ACHN (cell line): Measurements from ENCODE around the gene NECAB3.

Experiments
- DNase-seq: peaks from one replicate; pipeline ENCODE4 v3.0.0-alpha.2; 2015
- in situ Hi-C: cut with HindIII; loops from 2 replicates; pipeline ENCODE4 v1.10.0; 2017; ENCODE audit warnings: low sequenced_read_pairs, low pct_ligation_motif_present, low pct_unique_long_range_greater_than_20kb

The NECAB3 gene

DNA sequence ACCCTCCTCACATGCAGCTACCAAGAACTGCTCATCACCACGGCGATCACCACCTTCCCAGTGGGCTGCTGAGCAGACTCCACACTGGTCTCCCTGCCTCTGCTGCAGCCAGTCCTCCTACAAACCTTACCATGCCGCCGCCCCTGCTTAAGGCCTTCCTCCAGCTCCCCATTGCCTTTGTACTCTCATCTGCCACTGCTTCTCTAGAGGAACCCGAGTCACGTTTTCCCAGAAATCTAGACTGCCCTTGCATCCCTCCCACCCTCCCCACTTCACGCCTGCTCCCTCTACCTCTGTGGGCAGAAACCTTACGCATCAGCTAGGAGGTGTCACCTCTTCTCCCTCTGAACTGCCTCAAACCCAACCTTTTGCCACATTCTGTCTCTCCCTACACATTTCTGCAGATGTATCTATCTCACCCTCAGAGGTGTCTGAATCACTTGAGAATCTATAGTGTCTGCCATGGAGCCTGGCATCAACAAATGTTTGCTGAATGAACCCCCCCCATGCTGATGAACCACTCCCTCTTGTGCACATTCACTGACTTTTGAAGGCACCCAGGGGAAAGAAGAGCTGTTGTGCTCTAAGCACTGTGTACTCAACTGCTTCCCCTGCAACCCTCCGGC is 7.6 kb upstream of the NECAB3 start:
- DNase-seq = no peak
- in situ Hi-C loops = no loop called here

DNA sequence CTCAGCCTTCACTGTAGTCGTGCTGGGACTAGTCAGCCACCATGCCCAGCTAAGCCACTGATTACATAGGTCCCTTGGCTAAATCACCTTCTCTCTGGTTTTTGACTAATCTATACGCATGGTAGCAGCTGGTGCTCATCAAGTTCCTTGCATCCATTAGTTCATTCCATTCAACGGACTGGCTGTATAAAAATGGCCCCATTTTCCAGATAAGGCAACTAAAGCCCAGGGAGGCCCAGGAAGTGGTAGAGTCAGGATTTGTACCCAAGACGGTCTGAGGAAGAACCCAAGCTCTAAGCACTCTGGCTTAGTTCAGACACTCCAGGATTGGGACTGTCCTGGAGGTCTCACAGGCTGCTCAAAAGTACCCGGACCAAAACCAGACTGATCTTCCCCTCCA is 7.1 kb upstream of the NECAB3 start:
- no peak for DNase-seq
- in situ Hi-C loops = no loop called here

DNA sequence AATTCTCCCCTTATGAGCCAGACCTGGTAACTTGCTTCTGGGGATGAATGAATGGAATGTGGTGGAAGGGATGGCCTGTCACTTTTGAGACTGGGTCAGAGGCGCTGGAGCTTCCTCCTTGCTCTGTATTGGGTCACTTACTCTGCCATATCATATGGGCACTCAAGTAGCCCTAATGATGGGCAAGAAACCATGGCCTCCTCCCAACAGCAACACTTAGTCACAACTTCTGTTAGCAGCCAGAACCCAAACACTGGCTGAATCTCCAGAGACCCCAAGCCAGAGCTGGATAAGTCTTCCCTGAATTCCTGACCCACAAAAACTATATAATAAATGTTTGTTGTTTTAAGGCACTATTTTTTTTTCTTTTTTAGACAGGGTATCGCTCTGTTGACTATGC is 6.5 kb upstream of the NECAB3 start:
- in situ Hi-C loops = no loop called here
- no peak for DNase-seq

DNA sequence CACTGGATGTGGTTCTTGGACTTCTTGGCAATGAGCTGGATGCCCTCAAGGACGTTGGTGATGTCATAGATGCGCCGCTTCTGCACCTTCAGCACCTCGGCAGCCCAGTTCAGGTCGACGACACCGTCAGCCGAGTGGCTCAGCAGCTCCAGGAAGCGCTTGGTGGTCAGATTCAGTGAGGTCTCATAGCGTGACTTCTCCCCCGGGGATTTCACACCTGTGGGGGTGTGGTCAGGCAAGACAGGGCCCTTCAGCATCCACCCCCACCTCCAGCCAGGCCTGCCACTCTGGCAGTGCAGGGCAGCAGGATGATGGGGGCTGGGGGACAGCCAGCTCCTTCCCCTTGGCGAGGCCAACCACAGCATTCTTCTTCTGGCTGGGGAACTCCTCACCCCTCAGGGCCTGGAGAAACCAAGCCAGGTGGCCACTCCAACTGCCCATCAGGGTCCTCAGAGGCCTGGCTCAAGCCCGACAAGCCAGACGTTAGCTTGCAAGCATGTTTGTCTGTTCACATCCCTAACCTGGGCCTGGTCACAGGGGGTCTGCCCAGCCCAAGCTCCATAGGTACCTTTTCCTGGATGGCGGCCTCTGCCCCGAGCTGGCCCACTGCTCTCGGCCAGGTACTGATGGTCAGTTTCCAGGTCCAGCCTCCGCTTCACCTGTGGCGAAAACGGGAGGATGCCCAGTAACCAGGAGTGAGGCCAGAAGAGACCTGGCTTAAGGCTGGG is 5.7 kb upstream of the NECAB3 start:
- DNase-seq = no peak

DNA sequence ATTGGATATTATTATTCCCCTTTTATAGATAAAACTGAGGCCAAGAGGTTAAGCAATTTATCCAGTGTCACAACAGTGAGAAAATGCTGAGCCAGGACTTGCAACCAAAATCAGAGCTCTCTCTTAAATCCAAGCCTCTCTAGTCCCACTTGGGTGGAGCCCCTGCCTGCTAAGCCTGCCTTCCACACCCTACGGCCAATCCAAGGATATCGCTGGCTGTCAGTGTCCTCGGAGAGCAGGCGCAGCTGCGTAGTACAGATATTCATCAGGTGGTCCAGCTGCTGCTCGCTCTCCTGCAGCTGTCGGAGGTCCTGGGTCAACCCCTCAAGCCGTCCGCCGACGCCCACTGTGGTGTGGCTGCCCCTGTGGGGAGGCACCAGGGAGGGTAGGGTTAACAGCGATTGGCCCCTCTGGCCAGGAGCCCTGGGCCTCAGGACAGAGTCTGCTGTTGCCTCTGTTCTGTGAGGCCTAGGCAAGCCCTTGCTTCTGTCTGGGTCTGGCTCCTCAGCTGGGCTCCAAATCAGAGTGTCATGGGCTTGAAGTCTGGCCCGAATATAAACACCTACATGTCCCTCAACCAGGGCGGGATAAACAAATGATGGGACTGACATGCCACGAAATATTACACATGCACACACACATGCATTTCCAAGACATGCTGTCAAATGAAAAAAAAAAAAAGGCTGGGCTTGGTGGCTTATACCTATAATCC is 3.9 kb upstream of the NECAB3 start:
- no peak for DNase-seq
- in situ Hi-C loops = no loop called here

More for the DNA sequence above, 5.7 kb upstream of the NECAB3 start:
- in situ Hi-C loops = no loop called here

DNA sequence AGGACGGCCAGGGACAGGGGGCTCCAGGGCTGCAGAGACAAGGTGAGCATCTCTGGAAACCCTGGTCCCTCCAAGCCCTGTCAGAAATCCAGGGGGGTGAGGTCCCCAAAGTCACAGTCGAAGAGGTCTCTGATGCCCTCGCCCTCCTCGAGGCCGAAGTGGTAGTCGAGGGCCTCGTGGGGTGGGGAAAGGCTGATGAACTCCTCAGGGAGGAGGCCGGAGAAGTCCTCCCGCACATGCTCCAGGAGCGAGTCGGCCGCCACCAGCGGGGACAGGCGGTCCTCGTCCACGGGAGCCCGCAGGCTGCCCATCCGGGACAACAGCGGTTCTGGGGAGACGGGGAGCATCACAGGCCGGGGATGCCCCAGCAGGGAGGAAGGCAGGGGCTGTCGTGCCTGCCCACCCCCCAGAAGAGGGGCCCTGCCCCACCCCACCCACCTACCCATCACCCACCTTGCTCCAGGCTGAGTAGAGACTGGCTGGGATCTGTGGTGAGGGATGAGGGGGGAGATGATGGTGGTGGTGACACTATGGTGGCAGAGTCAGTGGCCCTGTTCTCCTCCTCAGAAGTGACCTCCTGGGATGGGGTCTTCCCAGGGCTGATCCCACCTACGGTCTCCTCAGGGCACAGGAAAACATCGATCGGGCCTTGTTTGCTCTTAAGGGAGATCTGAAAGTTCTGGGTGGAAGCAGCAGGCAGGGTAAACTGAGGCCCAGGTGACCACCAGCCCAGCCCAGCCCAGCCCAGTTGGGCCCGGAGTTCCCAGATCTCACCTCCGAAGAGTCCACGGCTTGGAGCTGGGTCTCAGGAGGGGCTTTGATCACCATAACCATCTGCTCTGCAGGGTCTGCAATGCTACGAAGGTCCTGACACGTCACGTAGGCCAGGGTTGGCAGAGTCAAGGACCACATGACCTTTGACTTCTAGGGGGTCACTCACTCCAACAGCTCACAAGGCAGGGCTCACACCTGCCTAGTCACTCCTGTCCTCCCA is 2.7 kb upstream of the NECAB3 start:
- in situ Hi-C loops = no loop called here
- no peak for DNase-seq

DNA sequence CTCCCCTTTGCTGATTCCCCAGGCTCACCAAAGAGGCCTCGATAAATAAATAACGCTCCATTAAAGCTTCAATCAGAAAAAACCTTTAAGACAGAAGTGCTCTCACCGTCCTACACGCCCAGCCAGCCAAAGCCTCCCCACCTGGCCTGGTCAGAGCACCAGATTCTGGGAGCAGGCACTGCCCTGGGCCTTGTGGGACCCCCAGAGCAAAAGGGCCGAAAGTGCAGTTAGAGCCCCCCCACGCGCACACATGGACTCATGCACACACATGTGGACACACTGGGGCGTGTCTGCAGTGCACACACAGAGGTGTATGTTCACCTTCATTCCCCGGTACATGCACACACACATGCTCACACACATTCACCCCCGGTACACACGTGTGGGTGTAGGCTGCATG is 1.9 kb upstream of the NECAB3 start:
- in situ Hi-C loops = no loop called here

DNA sequence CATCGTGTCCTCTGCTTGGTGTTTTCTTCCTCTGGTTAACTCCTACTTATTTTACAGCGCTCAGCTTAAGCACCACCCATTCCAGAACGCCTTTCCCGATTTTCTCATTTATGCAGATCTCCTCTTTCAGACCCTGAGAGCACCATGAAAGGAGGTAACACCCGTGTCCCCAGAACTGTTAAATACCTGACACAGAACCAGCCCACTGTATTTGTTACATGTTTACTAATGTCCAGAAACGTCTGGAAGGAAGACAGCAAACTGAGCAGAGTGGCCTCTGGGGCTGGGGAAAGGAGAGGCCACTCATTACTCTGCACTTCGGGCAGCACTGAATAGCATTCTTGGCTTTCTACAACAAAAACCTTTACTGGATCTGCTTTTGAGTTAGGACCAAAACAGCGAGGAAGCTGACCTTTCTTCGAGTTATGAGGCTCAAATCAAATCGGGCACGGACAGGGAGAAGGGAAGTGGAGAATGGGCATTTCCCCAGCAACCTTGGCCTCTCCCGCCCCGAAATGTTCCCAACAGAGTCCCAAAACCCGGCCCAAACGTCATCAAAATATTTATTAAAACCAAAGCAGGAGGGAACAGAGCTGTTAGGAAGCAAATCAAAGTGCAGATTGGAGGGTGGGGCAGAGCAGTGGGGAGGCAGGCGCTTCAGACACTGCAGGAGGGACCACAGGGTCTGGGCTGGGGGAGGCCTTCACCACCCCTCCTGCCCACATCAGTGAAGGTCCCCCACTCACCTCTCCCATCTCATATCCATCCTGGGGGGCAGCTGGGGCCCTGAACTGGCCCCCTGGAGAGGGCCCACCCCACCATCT is 1.1 kb upstream of the NECAB3 start:
- no peak for DNase-seq
- in situ Hi-C loops = no loop called here

More for the DNA sequence above, 1.9 kb upstream of the NECAB3 start:
- DNase-seq = no peak

DNA sequence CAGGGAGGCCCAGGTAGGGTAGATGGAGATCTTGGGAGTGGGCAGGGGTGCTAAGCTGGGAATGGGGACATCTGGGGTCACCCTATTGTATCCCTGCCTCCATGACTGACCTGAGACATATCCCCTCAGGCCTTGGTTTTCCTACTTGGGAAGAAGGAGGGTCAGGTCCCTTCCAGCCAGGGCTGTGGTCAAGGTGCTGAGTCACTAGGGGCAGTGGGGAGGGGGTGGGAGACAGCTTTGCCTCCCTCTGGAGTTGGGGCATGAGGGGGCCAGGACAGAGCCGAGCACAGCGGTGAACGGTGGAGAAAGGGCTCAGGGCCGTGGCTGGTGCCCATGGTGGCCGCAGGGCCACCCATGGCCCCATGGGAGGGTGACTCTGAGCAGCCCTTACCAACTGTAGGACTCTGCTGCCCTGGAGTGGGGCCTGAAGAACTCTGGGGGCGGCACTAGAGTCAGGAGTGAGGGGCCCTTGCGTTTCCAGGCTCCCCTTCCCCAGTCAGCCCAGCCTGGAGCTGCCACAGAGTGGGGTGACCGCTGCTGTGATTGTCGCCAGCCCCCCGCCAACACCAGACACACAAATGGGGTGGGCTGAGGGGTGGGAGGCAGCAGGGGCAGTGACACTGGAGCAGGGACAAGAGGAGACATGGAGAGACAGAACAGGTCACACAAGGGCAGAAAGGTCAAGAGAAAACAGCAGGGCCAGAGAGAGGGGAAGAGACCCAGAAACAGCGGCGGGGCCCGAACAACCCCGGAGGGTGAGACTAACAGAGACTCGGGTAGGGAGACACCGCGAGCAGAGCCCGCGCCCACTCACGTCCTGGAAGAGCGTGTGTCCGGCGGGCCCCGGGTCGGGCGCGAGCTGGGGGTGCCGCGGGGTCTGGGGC is 576 bp downstream of the NECAB3 start:
- no peak for DNase-seq
- in situ Hi-C loops = no loop called here

DNA sequence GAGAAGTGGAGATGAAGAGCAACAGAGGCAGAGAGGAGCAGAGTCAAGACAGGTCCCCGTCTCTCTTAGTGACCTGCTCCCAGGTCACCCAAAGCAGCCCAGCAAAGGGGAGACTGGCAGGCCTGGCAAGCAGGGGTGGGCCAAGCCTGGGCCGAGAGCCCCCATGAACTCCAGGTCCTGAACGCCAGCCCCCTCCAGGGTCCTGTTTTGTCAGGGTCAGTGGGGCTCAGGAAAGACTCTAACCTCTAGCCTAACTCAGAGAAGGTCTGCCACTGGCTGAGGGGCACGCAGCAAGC is 1.2 kb downstream of the NECAB3 start:
- in situ Hi-C loops = no loop called here
- no peak for DNase-seq

DNA sequence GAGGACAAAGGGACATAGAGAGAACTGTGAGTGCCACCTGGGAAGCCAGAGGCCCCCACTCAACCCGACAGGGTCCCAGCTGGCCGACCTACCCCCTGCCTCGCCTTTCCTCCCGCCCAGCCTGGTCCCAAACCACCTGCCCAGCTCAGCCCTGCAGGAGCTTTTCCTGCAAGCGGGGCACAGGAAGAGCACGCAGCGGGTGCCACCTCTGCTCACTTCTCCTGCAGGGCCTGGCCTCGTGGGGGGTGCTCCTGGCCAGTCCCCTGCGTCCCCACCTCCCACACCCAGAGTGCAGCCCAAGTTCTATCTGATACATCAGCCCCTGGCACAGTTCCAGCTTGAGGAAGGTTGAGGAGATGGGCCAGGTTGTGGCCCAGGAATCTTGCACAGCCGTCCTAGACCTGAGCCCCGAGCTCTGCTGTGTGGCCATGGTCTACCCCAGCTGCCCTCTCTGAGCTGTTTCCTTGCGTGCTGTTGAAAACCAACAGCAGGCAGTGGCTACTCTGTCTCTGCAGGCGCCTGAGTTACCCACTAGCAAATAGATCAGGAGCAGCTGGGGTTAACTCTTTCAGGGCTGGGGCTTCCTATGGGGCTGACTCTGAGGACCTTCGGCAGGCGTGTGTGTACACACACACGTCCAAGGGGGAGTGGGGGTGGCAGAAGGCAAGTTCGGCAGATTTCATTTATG is 1.7 kb downstream of the NECAB3 start:
- DNase-seq = no peak

DNA sequence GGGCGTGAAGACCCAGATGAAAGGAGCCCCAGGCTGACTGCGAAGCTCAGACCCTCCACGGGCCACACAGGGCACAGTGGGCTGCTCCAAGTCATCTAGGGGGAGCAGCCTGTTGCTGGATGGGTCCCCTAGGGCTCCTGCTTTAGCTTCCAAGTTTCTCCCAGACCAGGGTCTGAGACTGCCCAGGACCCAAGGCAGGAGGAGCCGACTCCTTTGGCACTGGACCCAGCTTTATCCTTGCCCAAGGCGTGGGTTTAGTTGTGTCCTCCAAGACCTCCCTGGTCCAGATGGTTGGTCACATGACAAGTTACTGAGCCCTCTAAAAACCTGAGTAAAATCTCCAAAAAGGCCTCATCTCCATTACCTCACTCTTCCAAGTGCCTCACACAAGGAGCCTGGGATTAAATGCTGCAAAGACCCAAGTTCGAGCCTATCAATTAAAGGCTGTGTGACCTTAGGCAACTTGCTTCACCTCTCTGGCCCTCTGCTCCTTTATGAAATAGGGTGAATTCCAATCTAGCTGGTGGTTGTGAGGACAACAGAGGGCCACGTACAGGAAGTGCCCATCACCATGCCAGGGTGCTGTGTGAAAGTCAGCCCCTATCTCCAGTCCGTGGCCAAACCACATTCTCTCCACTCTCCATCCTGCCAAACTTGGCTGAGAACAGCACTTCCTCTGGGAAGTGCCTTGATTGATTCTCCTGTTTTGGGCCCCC is 2.5 kb downstream of the NECAB3 start:
- no peak for DNase-seq
- in situ Hi-C loops = no loop called here

More for the DNA sequence above, 1.7 kb downstream of the NECAB3 start:
- in situ Hi-C loops = no loop called here

DNA sequence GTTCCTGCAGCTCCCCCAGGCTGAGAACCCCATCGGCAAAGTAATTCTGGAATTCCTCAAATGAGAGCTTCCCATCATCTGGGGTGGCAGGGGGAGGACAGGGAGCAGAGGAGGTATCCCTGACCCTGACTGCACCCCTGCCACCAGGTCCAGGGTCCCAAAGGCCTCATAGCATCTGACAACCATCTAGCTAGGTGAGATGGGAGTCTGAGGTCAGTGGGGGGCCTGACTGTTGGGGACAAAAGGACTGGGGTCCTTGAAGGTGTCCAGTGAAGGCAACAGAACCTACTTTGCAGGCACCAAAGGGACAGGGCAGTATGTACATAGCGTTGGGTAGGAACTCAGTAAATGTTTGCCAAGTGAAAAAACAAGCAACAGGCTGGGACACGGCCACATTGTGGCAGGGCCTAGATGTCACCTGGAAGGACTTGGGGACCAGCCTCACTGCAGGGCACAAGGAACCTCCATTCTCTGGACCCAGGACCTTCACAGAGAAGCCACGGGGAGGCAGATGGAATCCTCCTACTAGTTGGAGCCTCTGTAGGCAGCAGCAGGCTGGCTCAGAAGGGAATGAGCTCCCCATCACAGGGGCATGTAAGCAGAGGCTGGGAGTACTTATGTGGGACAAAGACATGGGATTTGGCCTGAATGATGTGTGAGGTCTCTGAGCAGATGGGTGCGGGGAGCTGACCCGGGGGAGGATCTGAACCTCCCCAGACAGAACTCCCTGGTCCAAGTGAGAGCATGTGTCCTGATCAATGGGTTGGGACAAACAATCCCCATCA is 3.3 kb downstream of the NECAB3 start:
- DNase-seq = no peak
- in situ Hi-C loops = no loop called here

DNA sequence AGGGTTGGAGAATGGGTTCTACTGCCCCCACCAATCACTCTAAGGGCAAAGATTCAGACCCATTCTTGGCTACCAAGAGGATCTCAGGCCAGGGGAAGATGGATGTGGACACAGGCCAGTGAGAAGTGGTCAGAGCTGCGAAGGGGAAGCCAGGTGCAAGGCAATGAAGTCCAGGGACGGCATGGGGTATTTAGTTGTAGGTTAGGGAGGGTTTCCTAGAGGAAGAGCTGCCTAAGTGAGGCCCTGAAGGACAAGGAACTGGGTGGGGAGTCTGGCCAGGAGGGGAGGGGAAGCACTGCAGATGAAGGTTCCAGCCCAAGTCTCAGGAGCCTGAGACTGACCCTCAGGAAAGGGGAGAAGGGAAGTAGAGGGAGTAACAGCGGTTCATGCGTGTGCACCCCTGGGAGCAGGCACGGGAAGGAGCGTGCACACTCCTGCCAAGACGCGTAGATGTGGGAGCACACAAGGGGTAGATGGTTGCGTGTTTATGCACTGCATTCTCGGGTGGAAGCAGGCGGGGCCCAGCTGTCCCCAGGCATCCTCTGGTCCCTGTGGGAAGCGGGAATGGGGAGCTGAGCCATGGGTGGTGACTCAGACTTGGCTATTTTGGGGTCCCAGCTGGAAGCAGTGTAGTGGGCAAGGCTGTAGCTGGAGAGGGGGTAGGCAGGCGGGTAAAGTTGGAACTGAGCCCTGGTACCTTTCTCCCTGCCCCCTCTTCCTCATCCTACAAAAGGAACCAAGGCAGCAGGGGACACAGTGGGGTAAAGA is 4.2 kb downstream of the NECAB3 start:
- in situ Hi-C loops = no loop called here

DNA sequence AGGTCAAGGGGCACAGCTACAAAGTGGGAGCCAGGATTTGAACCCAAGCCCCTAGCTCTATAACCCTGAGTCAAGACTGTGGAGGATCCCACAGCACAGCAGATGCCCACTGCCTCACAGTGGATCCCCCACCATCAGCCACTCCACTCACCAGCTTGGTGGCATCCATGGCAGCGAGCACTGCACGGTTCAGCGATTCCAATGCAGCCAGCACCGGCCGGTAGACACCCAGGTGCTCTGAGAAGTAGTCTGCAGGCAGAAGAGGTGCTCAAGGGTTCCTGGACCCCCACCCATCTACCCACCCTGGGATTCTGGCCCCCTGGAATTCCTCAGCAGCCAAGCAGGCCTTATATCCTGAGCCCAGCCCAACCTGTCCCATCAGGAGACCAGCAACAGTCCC is 5.0 kb downstream of the NECAB3 start:
- DNase-seq = no peak
- in situ Hi-C loops = no loop called here

More for the DNA sequence above, 4.2 kb downstream of the NECAB3 start:
- DNase-seq = no peak
